ENCODE measurements around the gene DUSP15. TPM values are rescaled to one million over a fixed set of nuclear protein-coding genes. Genes with fewer than 3 reads are reported as not detected.
A peak's percentile ranks its signal among the peaks of the same experiment; 100 is the strongest.

Gene DUSP15
- total RNA-seq, 1 experiment from 2014 or later, result not detected

DNA sequence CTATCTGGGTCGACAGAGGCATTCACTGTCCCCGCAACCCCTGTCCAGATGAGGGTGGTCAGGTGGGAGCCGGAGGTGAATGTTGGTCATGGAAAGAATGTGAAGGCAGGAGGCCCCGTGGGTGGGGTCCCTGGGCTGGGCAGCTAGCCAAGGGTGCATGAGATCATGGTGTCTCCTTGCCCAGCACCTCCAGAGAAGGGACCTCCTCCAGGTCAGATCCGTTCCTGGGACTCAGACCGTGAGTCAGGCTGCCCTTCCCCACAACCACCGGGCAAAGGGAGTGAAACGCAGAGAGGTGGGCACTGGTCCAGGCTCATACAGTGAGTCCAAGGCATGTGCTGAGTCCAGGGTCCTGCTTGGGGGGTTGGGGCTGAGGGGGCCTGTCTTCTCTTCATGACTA is 28.4 kb downstream of the DUSP15 start:
- H4K20me1 ChIP-seq (ENCODE audit: low read length), result no peaks in the 10 kb centered on the region
- H3K4me3 ChIP-seq (ENCODE audit: low read length), result no peak overlapping the region
- TF ChIP-seq EZH2phosphoT487 (IDR thresholded peaks at IDR 0.05; ENCODE audit: borderline replicate concordance, low read length) (no peak), EZH2 (IDR thresholded peaks at IDR 0.05; ENCODE audit: low read length, unreplicated experiment) (no peak)
- TF ChIP-seq, protein P1, sequence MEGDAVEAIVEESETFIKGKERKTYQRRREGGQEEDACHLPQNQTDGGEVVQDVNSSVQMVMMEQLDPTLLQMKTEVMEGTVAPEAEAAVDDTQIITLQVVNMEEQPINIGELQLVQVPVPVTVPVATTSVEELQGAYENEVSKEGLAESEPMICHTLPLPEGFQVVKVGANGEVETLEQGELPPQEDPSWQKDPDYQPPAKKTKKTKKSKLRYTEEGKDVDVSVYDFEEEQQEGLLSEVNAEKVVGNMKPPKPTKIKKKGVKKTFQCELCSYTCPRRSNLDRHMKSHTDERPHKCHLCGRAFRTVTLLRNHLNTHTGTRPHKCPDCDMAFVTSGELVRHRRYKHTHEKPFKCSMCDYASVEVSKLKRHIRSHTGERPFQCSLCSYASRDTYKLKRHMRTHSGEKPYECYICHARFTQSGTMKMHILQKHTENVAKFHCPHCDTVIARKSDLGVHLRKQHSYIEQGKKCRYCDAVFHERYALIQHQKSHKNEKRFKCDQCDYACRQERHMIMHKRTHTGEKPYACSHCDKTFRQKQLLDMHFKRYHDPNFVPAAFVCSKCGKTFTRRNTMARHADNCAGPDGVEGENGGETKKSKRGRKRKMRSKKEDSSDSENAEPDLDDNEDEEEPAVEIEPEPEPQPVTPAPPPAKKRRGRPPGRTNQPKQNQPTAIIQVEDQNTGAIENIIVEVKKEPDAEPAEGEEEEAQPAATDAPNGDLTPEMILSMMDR (conservative IDR thresholded peaks at IDR 0.05; ENCODE audit: low read depth, low read length), result no peak
- H3K79me2 ChIP-seq (ENCODE audit: low read length), result no peaks in the 10 kb centered on the region
- no peak overlapping the region for H3K9ac ChIP-seq (ENCODE audit: low read length)
- CTCF ChIA-PET, result interaction anchor here (0.7 kb wide), 1 partner anchor 11 kb away, joined by 4 read pairs; no protein-coding TSS in a partner anchor
- ATAC-seq, result peak; percentile 78
- H3K36me3 ChIP-seq (ENCODE audit: low read depth, low read length), result no peaks in the 10 kb centered on the region
- H3K4me2 ChIP-seq (ENCODE audit: low read length), result peak overlapping the region; percentile 61
- H2AFZ ChIP-seq (ENCODE audit: low read length), result 0 out of 2 replicates have a peak overlapping the region, but pooled peaks have one; percentile 13
- no peaks in the 10 kb centered on the region for H3F3A ChIP-seq (ENCODE audit: low read length, unreplicated experiment)
- intact Hi-C loops (cut with micrococcal nuclease), result no loop called here
- H3K9me3 ChIP-seq (ENCODE audit: low read length), result no peaks in the 10 kb centered on the region
- BruUV-seq (replicated peaks), result no TSS peak
- no peaks in the 10 kb centered on the region for H3K9me2 ChIP-seq (replicated peaks; ENCODE audit: low read length)
- H3K4me1 ChIP-seq (ENCODE audit: insufficient read depth, low read length), result peaks cover 19% of the 10 kb centered on the region
- H3K27ac ChIP-seq (ENCODE audit: low read length), result peak overlapping the region; percentile 17; the same call in 1 of the 2 replicates
- DNase-seq, result peak; percentile 79
- no peaks in the 10 kb centered on the region for H3K27me3 ChIP-seq (ENCODE audit: low read length)
- POLR2A ChIA-PET (ENCODE audit: unreplicated experiment), result no interaction called here

DNA sequence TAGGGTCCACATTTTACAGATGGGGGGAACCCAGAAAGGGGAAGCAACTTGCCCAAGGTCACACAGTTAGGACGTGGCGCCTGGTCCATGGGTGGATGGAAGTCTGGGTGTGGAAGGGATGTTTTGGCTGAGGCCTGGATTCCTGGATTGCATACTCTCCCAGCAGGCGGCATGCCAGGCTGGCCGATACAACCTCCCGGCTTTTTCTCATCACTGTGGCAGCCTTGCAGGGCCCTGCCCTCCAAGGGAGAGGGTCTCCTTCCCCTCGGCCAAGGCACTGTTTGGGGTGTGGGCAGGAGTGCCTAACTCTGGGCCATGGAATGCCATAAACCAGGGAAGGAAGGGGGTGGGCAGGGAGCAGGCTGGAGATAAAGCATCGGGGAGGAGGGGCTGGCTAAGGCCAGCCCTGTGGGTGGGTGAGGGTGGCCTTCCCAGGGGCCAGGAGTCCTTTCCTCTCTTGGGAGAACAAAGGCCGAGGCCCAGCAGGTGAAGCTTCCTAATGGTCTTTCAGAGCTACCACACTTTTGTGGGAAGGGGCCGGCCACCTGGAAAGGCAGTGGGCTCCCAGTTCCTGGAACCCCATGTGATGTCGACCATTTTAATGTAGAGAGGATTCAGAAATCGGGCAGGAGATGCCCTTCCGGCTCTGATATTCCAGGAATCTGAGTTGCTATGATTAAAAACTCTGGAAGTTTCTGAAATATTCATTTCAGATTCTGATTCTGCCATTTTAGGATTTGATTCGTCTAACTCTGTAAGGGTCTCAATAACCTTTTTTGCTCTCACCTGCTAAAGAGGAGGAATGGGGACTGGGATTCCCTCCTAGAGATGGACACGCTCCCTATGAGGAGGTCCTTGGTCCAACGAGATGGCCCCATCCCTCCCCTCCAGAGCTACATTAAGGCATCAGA is 29.2 kb downstream of the DUSP15 start:
- no peak overlapping the region for H2AFZ ChIP-seq (ENCODE audit: low read length)
- no peak overlapping the region for H3K9ac ChIP-seq (ENCODE audit: low read length)
- H3K27me3 ChIP-seq (ENCODE audit: low read length), result no peaks in the 10 kb centered on the region
- no peak overlapping the region for H3K4me3 ChIP-seq (ENCODE audit: low read length)
- intact Hi-C loops (cut with micrococcal nuclease), result no loop called here
- no TSS peak for BruUV-seq (replicated peaks)
- no peaks in the 10 kb centered on the region for H3K9me3 ChIP-seq (ENCODE audit: low read length)
- no peak overlapping the region for H3K27ac ChIP-seq (ENCODE audit: low read length)
- no peaks in the 10 kb centered on the region for H3K9me2 ChIP-seq (replicated peaks; ENCODE audit: low read length)
- H4K20me1 ChIP-seq (ENCODE audit: low read length), result no peaks in the 10 kb centered on the region
- ChIA-PET CTCF (interaction anchor here (0.5 to 0.7 kb wide), 2 partner anchors 12 to 199 kb away, joined by 4 read pairs; no protein-coding TSS in a partner anchor), POLR2A (ENCODE audit: unreplicated experiment) (no interaction called here)
- H3F3A ChIP-seq (ENCODE audit: low read length, unreplicated experiment), result no peaks in the 10 kb centered on the region
- peaks cover 26% of the 10 kb centered on the region for H3K4me1 ChIP-seq (ENCODE audit: insufficient read depth, low read length)
- H3K36me3 ChIP-seq (ENCODE audit: low read depth, low read length), result no peaks in the 10 kb centered on the region
- ATAC-seq (no peak), DNase-seq (no peak)
- peak overlapping the region; percentile 61 for H3K4me2 ChIP-seq (ENCODE audit: low read length)
- no peaks in the 10 kb centered on the region for H3K79me2 ChIP-seq (ENCODE audit: low read length)
- TF ChIP-seq EZH2 (IDR thresholded peaks at IDR 0.05; ENCODE audit: low read length, unreplicated experiment) (no peak), EZH2phosphoT487 (IDR thresholded peaks at IDR 0.05; ENCODE audit: borderline replicate concordance, low read length) (no peak)
- TF ChIP-seq, protein P1 (conservative IDR thresholded peaks at IDR 0.05; ENCODE audit: low read depth, low read length), result no peak
